GM18868 (cell line): ENCODE results near the gene CMTM5.

ENCODE experiments used
- ATAC-seq: cut with Tn5 transposase; IDR thresholded peaks from one replicate; pipeline ENCODE4 v1.9.1; 2021; ENCODE audit warnings: mild to moderate bottlenecking, moderate library complexity; ENCODE audit not compliant: unreplicated experiment

CMTM5 gene, protein sequence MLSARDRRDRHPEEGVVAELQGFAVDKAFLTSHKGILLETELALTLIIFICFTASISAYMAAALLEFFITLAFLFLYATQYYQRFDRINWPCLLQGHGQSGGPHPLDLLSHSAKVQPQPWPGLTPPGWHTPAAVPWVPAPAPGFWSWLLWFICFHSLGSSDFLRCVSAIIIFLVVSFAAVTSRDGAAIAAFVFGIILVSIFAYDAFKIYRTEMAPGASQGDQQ

DNA sequence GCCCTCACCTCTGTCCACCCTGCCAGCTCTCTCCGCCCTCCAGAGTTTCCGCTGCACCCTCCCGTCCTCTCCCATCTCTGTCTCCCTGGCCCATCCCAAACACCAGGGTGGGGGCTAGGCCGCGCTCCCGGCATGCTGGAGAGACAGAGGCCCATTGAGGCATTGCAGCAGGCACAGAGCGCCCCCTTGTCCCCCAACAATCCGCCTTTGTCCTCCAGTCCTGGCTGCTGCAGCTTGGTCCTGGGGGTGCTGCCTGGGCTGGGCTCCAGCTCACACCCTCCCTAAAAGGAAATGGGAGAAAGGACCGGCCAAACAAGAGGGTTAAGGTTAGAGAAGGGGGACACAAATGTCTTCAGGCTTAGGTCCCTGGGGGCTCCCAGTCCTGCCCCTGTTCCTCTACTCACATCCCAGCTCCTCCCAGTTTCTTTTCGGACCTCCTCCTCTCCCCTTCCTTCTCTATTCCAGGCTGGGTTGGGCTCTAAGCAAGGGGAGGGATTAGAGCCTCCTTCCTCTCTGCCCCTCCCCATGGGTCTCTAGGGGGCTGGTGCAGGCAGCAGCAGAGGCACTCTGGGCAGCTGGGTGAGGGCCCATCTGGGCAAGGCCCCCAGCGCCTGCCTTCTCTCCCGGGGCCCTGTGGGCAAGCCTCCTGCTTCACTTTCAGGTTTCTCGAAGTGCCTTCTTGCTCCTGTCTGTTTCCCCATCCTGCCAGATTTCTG lies at the start of gene CMTM5:
Gene CMTM5, plus strand, starts transcription at position 565 of the 716 bp plus-strand sequence. CDS start 206 bp downstream, outside the sequence.
- no peak for ATAC-seq

DNA sequence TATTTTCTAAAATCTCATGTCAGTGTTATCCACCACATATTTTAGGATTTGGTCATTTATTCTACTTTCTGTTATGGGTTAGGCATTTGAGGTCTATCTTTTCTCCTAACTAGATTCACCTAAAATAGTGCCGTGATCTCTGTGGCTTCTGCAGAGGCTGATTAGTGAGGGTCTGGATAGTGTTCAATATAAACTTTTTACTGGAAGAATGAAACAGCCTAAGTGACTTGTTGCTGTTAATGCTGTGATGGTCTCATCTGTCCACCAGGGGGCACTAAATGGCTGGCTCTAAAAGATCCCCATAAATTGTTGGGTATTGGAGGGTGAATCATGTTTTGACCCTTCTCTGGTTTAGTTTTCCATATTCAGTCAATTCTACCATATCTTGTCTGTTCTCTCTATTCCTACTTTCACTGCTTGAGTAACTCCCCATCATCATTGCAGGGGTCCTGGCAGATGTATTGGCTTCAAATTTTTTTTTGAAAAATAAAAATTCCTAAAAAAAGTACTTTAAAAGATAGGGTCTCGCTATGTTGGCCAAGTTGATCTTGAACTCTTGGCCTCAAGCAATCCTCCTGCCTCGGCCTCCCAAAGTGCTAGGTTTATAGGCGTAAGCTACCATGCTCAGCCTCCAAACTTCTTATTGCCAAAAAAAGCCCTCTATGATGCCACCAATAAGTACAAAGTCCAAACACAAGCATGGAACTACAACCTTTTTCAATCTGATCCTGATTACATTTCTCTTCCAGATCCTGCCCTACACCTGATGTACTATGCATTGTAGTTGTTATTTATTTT lies 48.7 kb upstream of the CMTM5 start:
- ATAC-seq, result no peak

DNA sequence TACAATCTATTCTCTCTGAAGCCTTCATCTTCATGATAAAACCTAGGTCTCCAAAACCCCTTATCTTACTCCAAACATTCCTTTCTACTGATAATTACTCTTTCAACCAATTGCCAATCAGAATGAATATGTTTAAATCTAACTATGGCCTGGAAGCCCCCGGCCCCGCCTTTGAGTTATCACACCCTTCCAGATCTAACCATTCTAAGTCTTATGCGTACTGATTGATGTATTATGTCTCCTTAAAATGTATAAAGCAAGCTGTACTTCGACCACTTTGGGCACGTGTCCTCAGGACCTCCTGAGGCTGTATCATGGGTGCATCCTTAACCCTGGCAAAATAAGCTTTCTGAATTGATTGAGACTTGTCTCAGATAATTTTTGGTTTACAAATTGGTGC lies 41.2 kb upstream of the CMTM5 start:
- no peak for ATAC-seq

DNA sequence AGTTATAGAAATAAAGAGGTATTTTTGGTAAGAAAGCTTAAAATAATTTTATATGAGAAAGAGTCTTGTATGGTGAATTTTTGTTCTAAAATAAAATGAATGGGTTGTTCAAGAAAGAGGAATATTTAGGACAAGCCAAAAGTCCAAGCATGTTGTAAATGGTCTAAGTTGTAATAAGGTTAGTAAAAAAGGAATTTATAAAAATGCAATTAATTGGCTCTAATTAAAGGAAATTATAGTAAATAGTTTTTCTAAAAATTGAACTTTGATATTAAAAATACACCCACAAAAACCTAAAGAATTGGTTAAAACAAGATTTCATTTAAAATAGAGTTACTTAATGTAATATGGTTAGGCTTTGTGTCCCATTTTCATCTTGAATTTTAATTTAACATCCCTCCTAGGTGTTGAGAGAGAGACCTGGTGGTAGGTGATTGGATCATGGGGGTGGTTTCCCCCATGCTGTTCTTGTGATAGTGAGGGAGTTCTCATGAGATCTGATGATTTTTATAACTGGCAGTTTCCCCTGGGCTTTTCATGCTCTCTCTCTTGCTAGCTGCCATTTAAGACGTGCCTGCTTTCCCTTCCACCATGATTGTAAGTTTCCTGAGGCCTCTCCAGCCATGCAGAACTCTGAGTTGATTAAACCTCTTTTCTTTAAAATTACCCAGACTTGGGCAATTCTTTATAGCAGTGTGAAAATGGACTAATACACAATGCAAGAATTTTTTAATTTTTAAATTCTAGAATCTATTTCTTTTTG lies 37.2 kb upstream of the CMTM5 start:
- no peak for ATAC-seq

DNA sequence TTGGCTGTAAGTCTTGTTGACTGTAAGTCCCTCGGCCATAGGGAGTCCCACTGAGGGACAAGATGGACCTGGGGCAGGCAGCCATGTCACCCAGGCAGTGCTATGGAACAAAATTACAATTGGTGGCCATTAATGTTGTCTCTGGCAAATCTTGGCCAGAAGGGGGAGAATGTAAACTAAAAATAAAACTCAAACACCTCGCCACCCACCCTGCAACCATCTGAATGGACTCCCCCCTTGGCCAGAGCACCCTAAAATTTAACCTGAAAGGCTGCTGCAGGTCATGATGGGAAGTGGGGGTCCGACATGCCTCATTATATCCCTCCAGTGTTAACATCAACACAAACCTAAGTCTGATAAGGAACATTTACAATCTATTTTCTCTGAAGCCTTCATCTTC lies 32.4 kb upstream of the CMTM5 start:
- ATAC-seq, result no peak

DNA sequence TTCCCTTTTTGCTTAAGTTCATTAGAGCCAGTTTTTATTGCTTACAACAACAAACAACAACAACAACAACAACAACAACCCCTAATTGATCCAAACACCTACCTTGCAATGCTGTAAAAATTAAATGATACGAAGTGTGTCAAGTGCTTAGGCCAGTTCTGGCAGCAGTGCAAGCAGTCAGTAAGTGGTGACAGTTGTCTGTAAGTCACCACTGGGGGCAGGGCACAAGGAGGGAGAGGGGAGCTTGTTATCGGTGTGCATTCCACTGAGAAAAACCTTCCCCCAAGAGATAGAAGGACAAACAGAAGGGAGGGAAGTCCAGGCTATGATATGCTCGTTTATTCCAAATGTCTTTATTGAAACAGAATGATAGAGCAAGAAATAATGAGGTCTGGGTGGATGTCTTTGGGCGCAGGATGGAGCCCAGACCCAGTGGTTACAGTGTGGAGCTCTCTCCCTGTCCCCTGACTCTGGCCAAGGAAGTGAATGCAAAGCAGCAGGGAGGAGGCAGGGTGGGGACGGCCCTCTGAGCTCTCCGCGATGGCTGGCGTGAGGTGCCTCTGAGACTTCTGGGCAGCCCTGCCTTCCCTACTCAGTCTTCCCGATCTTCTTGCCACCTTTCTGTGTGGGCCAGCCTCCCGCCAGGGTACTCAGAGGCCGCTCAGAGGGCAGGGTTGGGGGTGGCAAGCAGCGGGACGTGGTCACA lies 30.7 kb upstream of the CMTM5 start:
- ATAC-seq, result no peak

DNA sequence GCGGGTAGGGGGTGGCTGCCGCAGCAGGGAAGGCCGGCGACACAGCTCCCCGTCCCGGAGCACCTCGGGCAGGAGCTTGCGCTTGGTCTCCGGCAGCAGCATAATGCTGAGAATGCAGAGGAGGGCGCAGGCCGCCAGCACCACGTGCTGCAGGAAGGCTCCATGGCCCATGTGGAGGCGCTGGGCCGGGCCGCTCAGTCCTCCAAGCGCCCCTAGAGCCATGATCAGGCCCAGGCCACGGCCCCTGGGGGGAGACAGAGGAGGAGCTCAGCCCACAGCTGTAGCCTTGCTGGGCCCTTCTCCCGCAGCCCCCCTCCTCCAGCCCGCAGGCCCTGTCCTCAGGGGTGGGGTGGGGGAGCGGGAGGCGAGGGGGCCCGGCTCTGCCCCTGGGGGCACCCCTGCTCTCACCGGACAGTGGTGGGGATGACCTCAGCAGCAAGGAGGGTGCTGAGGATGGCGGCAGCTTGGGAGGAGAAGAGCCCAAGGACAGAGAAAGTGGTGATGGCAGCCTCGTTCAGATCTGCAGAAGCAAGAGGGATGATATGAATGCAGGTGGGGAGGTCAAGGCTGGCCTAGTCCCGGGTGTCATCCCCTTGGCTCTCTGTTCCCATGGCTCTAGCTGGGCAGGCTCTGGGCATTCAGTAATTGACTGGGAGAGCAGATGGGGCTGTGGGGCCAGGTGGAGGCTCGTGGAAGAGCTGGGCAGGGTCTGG lies 30.0 kb upstream of the CMTM5 start:
- ATAC-seq, result no peak

DNA sequence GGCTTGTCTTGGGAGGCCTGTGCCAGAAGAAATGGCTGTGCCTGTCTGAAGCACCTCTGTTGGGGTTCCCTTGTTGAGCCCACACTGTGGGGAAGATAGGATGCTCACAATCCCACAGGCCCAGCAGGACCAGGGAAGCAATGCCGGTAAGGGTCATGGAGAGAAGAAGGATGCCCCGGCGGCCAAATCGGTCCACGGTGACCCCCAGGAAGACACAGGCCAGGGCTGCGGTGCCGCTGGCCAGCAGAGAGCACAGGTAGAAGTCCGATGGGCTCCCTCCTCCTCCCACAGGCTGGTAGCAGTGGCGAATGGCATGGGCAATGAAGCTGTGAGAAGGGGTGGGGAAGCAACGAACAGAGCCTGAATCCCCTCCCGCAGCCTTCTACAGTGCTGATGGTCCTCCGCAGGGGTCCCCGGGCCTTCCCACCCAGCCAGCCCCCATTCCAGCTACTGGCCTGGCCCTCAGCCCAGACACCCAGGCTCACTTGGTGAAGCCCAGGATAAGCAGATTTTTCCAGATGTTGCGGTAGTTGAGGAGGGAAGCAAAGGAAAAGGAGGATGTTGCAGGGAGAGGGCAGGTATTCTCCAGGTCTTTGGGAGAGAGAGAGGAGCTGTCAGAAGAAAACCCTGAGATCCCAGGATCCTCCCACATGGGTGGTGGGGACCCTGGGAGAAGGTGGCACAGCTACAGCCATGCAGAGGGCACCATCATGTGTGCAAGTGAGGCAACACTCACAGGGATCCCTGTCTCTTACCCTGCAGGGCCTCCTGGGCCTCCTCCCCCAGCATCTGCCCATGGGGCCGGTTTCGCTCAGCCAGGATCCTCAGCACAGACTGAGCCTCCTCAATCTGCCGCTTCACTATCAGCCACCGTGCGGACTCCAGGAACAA lies 29.2 kb upstream of the CMTM5 start:
- ATAC-seq, result no peak

DNA sequence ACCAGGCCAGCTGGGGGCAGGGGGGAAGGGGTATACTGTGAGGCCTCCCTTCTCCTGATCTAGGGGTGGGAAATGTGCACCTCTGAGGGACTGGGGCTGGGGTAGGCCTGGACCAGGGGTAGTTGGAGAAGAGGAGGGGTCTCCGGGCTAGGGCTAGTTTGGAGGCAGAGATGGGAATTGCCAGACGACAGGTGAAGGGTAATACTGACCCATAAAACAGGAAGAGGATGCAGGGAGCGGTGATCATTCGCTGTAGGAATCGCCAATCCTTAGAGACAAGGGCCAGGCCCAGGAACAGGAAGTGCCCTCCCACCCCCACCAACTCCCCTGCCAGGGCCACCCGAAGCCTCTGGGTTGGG lies 28.6 kb upstream of the CMTM5 start:
- ATAC-seq, result no peak

DNA sequence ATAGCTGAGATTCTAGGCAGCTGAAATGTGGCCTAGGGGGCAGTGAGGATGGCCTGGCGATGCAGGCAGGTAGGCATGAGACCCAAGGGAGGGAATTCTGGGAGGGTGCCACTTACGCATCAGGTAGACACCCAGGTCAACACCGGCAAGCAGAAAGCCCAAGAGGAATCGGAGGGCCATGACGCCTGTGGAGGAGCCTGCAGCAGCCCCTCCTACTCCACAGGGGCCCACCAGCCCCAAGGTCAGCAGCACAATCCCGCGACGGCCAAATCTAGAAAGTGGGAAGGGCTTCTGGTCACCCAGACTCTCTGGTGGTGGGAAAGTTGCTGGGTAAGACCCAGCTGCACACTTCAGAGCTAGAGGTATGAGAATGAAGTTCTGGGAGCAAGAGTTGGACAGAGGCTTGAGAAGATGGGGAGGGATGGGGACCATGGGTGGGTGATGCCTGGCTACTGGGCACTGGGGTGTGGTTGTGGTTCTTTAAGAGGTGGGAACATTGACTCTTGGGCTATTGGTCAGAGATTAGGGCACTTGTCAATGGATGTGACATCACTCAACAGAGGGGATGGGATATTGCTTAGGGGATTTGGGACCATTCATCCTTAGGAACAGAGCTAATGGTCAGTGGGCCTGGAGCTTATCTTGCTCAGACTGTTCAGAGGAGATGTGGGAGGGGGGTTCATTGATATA lies 27.5 kb upstream of the CMTM5 start:
- ATAC-seq, result no peak

DNA sequence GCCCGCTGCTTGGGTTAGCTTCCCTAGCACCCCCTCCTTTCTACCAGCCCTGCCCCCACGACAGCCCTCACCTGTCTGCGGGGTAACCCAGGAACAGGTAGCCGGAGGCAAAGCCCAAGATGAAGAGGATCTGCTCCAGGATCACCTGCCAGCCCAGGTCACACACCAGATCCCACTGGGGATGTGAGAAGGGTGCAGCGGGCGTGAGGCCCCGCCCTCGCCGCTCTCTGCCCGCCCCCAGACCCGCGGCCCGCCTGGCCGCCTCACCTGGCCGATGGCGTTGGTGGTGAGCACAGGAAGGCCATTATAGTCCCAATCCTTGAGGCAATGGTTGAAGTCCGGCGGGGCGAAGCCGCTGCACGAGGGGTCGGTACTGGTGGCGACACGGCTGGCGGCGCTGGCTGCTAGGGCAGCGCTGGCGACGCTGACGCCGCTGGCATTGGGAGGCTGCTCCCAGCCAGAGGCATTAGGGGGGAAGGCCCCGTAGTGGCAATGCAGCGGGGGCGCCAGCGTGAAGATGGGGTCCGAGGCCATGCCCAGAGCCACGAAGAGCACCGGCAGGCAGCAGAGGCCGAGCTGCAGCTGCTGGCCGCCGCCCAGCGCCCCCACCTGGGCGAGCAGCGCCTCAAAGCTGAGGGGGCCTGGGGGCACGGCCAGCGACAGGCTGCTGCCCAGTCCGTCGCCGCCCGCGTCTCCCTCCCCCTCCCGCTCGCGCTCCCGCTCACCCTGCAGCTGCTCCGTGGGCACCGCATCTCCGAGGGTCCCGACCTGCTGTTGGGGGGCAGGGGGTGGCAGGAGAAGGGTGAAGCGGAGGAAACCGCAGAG lies 25.0 kb upstream of the CMTM5 start:
- no peak for ATAC-seq

DNA sequence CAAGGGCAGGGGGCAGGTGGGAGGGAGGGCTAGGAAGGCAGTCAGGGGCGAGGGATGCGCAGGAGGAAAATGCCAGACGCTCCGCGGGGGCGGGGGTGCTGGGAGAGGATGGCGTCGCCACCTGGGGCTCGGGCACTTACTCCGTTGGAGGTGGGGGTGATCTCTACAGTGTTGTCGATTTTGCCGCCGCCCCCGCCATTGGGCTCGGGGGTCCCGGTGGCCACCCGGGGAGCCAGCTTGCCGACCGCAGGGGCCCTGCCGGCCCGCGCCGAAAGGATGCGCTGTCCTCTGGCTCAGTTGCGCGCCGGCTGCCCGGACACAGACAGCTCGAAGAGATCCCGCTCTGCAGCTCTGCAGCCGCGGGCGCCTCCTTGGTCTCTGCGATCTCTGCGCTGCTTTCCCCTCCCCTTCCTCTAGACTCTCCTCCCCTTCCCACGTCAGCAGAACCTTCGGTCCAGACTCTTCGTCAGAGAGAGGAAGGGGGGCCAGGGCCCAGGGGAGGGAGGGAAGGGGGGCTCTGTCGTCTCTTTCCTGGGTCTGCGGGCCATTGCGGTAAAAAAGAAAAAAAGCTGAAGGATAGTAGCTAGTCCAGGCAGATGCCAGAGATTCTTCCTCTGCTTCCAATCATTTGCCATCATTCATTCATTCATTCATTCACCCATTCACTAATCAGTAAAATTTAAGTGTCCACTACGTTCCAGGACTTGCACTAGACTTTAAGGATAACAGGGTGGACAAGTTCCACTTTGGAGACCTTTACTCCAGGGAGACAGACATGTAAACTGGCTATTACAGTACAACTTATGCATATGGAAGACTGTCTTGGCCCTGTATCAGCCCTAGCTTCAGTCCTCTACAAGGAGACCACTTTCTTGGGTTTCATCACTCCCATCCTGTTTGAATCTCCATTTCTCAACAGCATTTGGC lies 24.1 kb upstream of the CMTM5 start, which contains the start of gene SLC22A17:
Gene SLC22A17, minus strand, starts transcription at position 382 of the 927 bp plus-strand sequence.
- no peak for ATAC-seq

DNA sequence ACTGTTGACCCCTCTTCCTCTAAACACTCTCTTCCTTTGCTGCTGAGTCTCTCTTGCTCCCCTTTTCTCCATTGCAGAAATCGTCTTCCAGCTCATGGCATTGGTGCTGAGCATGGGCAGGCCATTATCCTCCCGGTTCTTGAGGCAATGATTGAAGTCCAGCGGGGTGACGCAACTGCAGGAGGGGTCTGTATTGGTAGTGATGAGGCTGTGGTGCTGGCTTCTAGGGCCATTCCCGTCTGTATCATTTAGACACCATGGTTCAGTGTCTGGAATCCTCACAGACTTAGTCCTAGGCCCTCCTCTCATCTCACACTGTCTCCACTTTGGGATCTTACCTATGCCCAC lies 23.4 kb upstream of the CMTM5 start:
- no peak for ATAC-seq

DNA sequence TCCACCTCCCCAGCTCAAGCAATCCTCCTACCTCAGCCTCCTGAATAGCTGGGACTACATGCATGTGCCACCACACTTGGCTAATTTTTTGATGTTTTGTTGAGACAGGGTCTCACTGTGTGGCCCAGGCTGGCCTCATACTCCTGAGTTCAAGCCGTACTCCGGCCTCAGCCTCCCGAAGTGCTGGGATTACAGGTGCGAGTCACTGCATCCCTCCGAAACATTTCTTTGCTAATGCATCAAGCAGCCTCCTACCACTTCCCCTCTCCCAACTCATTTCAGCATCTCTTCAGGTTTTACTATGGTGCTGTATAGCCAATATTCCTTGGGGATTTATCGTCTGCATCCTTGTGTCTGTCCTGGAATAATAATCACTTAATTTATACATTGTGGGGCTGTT lies 21.9 kb upstream of the CMTM5 start:
- no peak for ATAC-seq

DNA sequence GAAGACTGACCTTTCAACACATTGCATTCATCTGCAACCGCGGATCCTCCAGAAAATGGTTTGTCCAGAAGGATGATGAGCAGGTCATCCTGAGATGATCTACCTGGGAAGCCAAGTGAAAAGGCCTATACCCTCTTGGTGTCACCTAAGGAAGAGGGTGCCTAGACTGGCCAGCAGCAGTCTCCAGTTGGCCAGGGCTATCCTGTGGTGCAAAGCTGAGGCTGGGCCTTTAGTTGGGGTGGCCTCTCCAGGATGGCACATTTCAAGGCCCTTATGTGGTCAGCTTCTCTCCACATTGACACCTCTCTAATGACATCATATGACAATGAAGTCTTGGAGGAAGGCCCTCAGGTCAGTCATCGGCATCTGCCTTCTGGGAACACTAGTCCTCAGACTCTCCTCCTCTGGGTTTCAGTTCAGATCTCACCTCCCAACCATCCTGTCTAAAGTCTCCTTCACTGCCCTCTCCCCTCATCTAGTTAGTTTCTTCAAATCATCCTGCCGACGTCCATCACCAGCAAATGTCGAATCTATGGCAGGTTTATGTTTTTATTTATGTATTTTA lies 20.9 kb upstream of the CMTM5 start:
- ATAC-seq, result no peak

DNA sequence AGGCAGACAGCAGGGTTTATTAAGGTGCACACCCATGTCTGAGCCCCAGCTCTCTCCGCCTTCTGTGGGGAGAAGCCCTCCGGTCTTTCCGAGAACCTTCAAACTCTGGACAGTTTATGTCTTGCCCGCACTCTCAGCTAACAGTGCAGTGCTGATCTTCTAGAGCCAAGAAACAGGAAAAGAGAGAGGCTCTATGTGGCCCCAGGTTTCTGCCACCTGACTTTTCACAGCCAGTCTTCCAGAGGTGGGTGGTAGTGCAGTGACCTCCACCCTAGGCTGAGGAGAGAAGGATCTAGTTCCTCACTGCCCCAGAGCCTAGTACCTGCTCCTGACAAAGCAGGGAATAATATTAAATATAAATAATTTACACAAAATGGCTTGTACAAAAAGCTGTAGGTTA lies 20.2 kb upstream of the CMTM5 start:
- ATAC-seq, result no peak
